Heart left ventricle (tissue), 16 donors: Measurements from ENCODE around the gene SYT12. TPM values are rescaled to one million over a fixed set of nuclear protein-coding genes. Genes with fewer than 3 reads are reported as not detected.

Experiments used
- ATAC-seq, 4 donors: fragments of 200-7000 bp; cut with Tn5 transposase; one replicate each; pipeline ENCODE4 v1.9.1; 2020 to 2022; ENCODE audit warnings: moderate library complexity in 4 of 4, mild to moderate bottlenecking in 3 of 4, moderate number of reproducible peaks in 1 of 4
- DNase-seq, 5 donors: peaks; one replicate each; pipeline ENCODE4 v3.0.0-alpha.2; 2020
- H3K27ac ChIP-seq, 12 donors: fragments of 200-600 bp; sonication (generic) in 4 of 12; one replicate each; pipeline versions ENCODE4 v1.5.0 to v1.8.0; 2016 to 2022; ENCODE audit warnings: mild to moderate bottlenecking in 2 of 12
- H3K27me3 ChIP-seq, 9 donors: fragments of 200-600 bp; sonication (generic) in 2 of 9; one replicate each; pipeline versions ENCODE4 v1.5.1 to v1.8.0; 2016 to 2022; ENCODE audit warnings: mild to moderate bottlenecking in 3 of 9
- H3K36me3 ChIP-seq, 9 donors: fragments of 200-600 bp; sonication (generic) in 2 of 9; one replicate each; pipeline versions ENCODE4 v1.5.0 to v1.8.0; 2018 to 2022; ENCODE audit warnings: mild to moderate bottlenecking in 2 of 9
- H3K4me1 ChIP-seq, 12 donors: fragments of 200-600 bp; sonication (generic) in 4 of 12; one replicate each; pipeline versions ENCODE4 v1.5.0 to v1.8.0; 2016 to 2022; ENCODE audit warnings: mild to moderate bottlenecking in 3 of 12
- H3K4me3 ChIP-seq, 12 donors: fragments of 200-600 bp; sonication (generic) in 4 of 12; one replicate each; pipeline versions ENCODE4 v1.5.0 to v1.8.0; 2017 to 2022; ENCODE audit warnings: mild to moderate bottlenecking in 9 of 12, moderate library complexity in 4 of 12
- H3K9me3 ChIP-seq, 12 donors: fragments of 200-600 bp; sonication (generic) in 4 of 12; one replicate each; pipeline versions ENCODE4 v1.5.0 to v1.8.0; 2016 to 2022; ENCODE audit warnings: mild to moderate bottlenecking in 1 of 12
- POLR2A ChIP-seq, 2 donors: fragments of 450-650 bp; IDR thresholded peaks; one replicate each; pipeline ENCODE4 v1.6.1; 2017; ENCODE audit warnings: antibody characterized with exemption in 2 of 2, mild to moderate bottlenecking in 2 of 2, moderate library complexity in 2 of 2
- WGBS, 4 donors: extraction: QIAGEN DNeasy Blood & Tissue Kit in 2 of 4; methylation state at CpG; one replicate each; pipeline versions ENCODE4 v1.1.5 to v1.1.7; 2013 to 2018; 5-methylcytosine and 5-hydroxymethylcytosine counted together
- intact Hi-C, 10 donors: fragments of 100-400 bp; cut with DNase I; formaldehyde crosslinking; loops; one replicate each; pipeline versions ENCODE4 v1.11.1 to v1.14.2; 2022
- polyA plus RNA-seq, 2 donors: library from polyadenylated mRNA; stranded (reverse); fragments of 200-250 nt; gene quantifications; one replicate each; pipeline ENCODE4 v1.2.3, GENCODE V29; 2013
- total RNA-seq, 9 donors: library from RNA; depleted of rRNA in 2 of 9; stranded (reverse); fragments of >200 nt in 2 of 9; fragmentation: NEBNext Ultra II Directional in 3 of 9; extraction: Animal tissue kit (Norgen Biotek cat#: 25700) in 3 of 9; gene quantifications; one replicate each; pipeline versions ENCODE4 v1.1.0 to v1.2.4, GENCODE V29; 2016 to 2023
- TF ChIP-seq, protein P1 (sequence below), 12 donors: fragments of 200-600 bp; sonication (generic) in 4 of 12; IDR thresholded peaks; one replicate each; pipeline versions ENCODE4 v1.5.0 to v1.8.0; 2018 to 2022; ENCODE audit warnings: antibody characterized with exemption in 12 of 12, mild to moderate bottlenecking in 5 of 12
- donor health status: ischemic (EF 13 %, LVEDD 7.1; RV severe dilation, severe dysfunction).
- donor health status: healthy with polysubstance abuse.
- donor health status: DM: no; HTN: yes; CAD: no.
- donor health status: DM: no; HTN: no; CAD: no.
- donor health status: ischemic (EF 25% LVEDD 6.9; RV normal size, moderate dysfunction).
- donor health status: ischemic (EF 25% LVEDD 5.7; RV mildly dilated, moderate dysfunction).
- donor health status: healthy.
- donor health status: DM: yes; HTN: yes; CAD: no.
- donor health status: ischemic (EF 35%, LVEDD 5.7; RV mildly dilated, moderate dysfunction).
- donor health status: nonischemic (EF 11% LVEDD 7.7; RV severe dilation, severe dysfunction).
- donor health status: DM: yes; HTN: yes; CAD: no.
- donor health status: PGD.
- donor health status: ischemic (EF 29% LVEDD 5.4; RV normal size, mild dysfunction).
- donor health status: nonischemic (EF 23%, LVEDD 6.1; RV moderate dilation, normal function).

SYT12 gene
- total and polyA plus RNA-seq, 11 donors: 0.04 to 2.2 (median 0.40) TPM; not detected in 2

DNA sequence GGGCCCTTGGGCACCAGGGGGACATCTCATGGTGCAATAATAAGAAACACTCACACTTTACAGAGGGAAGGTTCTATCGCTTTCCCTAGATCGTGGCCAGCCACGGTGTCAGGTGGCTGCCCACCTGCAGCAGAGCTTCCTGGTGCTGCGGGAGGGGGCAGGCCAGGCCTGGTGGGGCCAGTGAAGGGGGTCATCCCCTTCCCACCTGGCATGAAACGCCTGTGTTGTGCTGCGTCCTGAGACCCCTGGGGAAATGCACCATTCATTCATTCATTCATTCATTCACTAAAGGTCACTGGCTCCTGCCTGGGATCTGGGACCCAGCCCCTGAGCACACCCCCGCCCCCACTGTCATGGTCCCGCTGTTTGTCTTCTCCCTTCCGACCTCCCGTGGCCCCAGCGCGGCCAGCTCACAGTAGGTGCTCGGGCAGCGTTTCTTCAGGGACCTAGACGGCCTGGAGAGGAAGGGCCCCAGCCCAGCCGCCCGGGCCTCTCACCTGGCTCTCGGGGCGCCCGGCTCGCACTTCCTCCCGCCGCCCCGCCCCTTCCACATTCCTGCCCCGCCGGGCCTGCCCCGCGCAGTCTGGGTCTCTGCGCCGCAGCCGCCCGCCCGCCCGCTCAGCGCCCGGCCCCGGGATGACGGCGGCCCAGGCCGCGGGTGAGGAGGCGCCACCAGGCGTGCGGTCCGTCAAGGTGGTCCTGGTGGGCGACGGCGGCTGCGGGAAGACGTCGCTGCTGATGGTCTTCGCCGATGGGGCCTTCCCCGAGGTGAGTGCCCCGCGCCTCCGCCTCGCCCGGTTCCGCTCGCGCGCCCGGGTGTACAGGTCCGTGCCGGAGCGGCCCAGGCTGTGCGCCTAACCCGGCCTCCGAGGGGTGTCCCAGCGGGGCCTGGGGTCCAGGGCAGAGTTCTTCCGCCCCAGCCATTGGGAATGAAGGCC is 33.6 kb downstream of the SYT12 start, which contains the start of gene RHOD:
Gene RHOD, plus strand, starts transcription at position 581 of the 938 bp plus-strand sequence. Its CDS starts 56 bp downstream, at position 637.
- 4 to 7% (median 5%) methylated on average over 42 to 72 of the region's 72 CpGs for WGBS, 4 donors
- peak in 1 of 2 donors; percentile 26 for TF ChIP-seq POLR2A (IDR thresholded peaks at IDR 0.05)
- TF ChIP-seq, protein P1, sequence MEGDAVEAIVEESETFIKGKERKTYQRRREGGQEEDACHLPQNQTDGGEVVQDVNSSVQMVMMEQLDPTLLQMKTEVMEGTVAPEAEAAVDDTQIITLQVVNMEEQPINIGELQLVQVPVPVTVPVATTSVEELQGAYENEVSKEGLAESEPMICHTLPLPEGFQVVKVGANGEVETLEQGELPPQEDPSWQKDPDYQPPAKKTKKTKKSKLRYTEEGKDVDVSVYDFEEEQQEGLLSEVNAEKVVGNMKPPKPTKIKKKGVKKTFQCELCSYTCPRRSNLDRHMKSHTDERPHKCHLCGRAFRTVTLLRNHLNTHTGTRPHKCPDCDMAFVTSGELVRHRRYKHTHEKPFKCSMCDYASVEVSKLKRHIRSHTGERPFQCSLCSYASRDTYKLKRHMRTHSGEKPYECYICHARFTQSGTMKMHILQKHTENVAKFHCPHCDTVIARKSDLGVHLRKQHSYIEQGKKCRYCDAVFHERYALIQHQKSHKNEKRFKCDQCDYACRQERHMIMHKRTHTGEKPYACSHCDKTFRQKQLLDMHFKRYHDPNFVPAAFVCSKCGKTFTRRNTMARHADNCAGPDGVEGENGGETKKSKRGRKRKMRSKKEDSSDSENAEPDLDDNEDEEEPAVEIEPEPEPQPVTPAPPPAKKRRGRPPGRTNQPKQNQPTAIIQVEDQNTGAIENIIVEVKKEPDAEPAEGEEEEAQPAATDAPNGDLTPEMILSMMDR (IDR thresholded peaks at IDR 0.05): no peak
- intact Hi-C loops: no loop called here
- Histone ChIP-seq H3K27ac (peak within 1 kb of the TSS; percentile 56 to 87 (median 78)), H3K27me3 (peaks cover 0 to 20% (median 0%) of the 10 kb centered on the region in 9 donors), H3K4me3 (peak within 1 kb of the TSS; percentile 37 to 79 (median 60)), H3K4me1 (peaks cover 0 to 39% (median 24%) of the 10 kb centered on the region in 12 donors), H3K36me3 (no peaks in the 10 kb centered on the region), H3K9me3 (no peaks in the 10 kb centered on the region)
- DNase-seq: peak in 3 of 5 donors; percentile 40 to 65 (median 63)
- ATAC-seq: peak in 3 of 4 donors; percentile 44 to 57 (median 49)

DNA sequence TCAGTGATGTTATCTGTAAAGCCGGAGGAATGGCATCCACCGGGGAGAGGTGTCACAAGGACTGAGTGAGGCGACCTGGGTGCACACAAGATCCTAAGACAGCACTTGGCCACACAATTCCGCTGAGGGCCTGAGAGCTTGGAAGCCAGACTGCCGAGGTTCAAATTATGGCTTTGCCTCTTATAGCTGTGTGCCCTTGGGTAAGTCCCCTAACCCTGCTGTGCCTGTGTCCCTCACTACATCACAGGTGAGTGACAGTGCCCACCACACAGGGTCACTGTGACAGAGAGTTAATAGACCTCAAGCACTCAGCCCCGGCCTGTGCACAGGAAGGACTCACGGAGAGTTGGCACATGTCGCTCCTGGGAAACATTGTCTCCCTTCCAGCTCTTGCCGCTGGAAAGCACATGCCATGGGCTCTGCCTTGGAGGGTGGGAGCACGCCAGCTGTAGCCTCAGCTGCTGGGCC is 34.3 kb downstream of the SYT12 start:
- Histone ChIP-seq H3K27ac (peak overlapping the region in 11 of 12 donors; percentile 69 to 87 (median 79)), H3K4me3 (peak overlapping the region; percentile 37 to 79 (median 60)), H3K4me1 (peaks cover 0 to 39% (median 24%) of the 10 kb centered on the region in 12 donors), H3K27me3 (peaks cover 0 to 20% (median 0%) of the 10 kb centered on the region in 9 donors), H3K9me3 (no peaks in the 10 kb centered on the region), H3K36me3 (no peaks in the 10 kb centered on the region)
- no peak for TF ChIP-seq POLR2A (IDR thresholded peaks at IDR 0.05)
- TF ChIP-seq, protein P1 (IDR thresholded peaks at IDR 0.05): no peak
- intact Hi-C loops: no loop called here
- 38 to 67% (median 41%) methylated on average over 4 to 10 of the region's 10 CpGs for WGBS, 4 donors
- DNase-seq: peak in 2 of 5 donors; percentile 60 to 62
- peak in 3 of 4 donors; percentile 12 to 33 (median 31) for ATAC-seq

DNA sequence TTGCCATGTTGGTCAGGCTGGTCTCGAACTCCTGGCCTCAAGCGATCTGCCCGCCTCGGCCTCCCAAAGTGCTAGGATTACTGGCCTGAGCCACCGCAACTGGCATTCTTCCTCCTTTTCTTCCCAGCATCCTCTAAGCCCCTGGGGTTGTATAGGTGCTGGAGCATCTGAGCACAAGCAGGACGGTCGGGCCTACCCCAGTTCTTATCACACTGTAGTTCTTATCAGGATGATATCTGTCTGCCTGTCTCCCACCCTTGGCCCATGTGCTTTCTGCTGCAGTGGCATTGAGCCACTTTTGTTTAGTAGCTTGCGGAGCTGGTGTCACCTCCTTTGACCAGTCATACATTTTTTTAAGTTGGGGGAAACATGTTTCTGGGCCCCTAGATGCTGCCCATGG is 35.6 kb downstream of the SYT12 start:
- no peak overlapping the region for H3K4me3 ChIP-seq
- TF ChIP-seq POLR2A (IDR thresholded peaks at IDR 0.05): no peak
- TF ChIP-seq, protein P1 (IDR thresholded peaks at IDR 0.05): no peak
- H3K27ac ChIP-seq: peak overlapping the region in 1 of 12 donors; percentile 87
- H3K9me3 ChIP-seq: no peaks in the 10 kb centered on the region
- H3K27me3 ChIP-seq: peaks cover 0 to 20% (median 0%) of the 10 kb centered on the region in 9 donors
- DNase-seq (no peak), ATAC-seq (no peak)
- 83 to 86% (median 83%) methylated on average over 8 of the region's 8 CpGs for WGBS, 4 donors
- intact Hi-C loops: no loop called here
- peaks cover 0 to 39% (median 24%) of the 10 kb centered on the region in 12 donors for H3K4me1 ChIP-seq
- H3K36me3 ChIP-seq: no peaks in the 10 kb centered on the region

- Histone ChIP-seq H3K27ac (peak overlapping the region in 1 of 12 donors; percentile 22), H3K4me1 (peaks cover 0 to 36% (median 23%) of the 10 kb centered on the region in 12 donors), H3K4me3 (no peak overlapping the region), H3K9me3 (no peaks in the 10 kb centered on the region), H3K27me3 (peaks cover 0 to 20% (median 0%) of the 10 kb centered on the region in 9 donors), H3K36me3 (no peaks in the 10 kb centered on the region)
- intact Hi-C loops: no loop called here
- TF ChIP-seq, protein P1 (IDR thresholded peaks at IDR 0.05): no peak
- no peak for TF ChIP-seq POLR2A (IDR thresholded peaks at IDR 0.05)
- 65 to 92% (median 86%) methylated on average over 2 to 3 of the region's 3 CpGs for WGBS, 4 donors
- ATAC-seq (no peak), DNase-seq (no peak)
Measured at GRCh38 chr11:67059671-67060070, 36.7 kb downstream of the SYT12 start.
